Stomach (tissue), 4 donors: Measurements from ENCODE around the gene NFATC2.

Source experiments
- POLR2A ChIP-seq, 4 donors: fragments of 450-650 bp; IDR thresholded peaks; one replicate each; pipeline ENCODE4 v1.6.1; 2016; ENCODE audit warnings: antibody characterized with exemption in 4 of 4, control low read depth in 2 of 4, mild to moderate bottlenecking in 1 of 4, moderate library complexity in 1 of 4
- TF ChIP-seq, protein P1 (sequence below), 7 experiments: fragments of 450-650 bp in 4 of 7; fragments of 200-600 bp in 3 of 7; sonication (generic) in 3 of 7; IDR thresholded peaks; one replicate each; pipeline ENCODE4 v1.5.1; 2016 to 2019; ENCODE audit warnings: antibody characterized with exemption in 7 of 7, control low read depth in 2 of 7, mild to moderate bottlenecking in 1 of 7

DNA sequence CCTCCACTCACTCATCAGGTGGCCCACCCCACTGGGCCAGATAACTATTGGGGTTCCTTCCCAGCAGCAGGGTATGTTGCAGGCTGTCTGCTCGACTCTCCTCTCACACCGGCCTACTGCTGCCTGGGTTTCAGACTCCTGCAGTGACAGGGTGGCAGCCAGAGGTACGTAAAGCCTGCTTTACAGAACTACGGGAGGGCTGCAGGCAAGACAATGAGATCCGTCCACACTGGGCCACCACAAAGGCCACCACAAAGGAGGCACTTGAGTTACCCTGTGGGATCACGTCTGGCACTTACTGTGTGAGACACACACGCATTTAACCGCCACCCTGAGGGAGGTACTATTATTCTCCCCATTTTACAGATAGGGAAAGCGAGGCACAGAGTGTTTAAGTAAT is 78.5 kb downstream of the NFATC2 start:
- TF ChIP-seq, protein P1, sequence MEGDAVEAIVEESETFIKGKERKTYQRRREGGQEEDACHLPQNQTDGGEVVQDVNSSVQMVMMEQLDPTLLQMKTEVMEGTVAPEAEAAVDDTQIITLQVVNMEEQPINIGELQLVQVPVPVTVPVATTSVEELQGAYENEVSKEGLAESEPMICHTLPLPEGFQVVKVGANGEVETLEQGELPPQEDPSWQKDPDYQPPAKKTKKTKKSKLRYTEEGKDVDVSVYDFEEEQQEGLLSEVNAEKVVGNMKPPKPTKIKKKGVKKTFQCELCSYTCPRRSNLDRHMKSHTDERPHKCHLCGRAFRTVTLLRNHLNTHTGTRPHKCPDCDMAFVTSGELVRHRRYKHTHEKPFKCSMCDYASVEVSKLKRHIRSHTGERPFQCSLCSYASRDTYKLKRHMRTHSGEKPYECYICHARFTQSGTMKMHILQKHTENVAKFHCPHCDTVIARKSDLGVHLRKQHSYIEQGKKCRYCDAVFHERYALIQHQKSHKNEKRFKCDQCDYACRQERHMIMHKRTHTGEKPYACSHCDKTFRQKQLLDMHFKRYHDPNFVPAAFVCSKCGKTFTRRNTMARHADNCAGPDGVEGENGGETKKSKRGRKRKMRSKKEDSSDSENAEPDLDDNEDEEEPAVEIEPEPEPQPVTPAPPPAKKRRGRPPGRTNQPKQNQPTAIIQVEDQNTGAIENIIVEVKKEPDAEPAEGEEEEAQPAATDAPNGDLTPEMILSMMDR (IDR thresholded peaks at IDR 0.05), result no peak
- TF ChIP-seq POLR2A (IDR thresholded peaks at IDR 0.05), result no peak
